ENCODE data around the gene KCNF1.

DNA sequence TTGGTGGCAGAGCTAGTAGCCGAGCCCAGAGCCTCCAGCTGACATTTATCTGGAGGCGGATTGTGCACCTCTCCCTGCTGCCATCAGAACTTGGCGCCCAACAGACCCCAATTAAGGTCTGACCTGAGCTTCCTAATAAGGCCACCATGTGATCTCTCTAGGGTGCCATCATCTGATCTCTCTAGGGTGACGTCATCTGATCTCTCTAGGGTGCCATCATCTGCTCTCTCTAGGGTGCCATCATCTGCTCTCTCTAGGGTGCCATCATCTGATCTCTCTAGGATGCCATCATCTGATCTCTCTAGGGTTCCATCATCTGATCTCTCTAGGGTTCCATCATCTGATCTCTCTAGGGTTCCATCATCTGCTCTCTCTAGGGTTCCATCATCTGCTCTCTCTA is 6.2 kb downstream of the KCNF1 start:
- TF ChIP-seq, protein P1, sequence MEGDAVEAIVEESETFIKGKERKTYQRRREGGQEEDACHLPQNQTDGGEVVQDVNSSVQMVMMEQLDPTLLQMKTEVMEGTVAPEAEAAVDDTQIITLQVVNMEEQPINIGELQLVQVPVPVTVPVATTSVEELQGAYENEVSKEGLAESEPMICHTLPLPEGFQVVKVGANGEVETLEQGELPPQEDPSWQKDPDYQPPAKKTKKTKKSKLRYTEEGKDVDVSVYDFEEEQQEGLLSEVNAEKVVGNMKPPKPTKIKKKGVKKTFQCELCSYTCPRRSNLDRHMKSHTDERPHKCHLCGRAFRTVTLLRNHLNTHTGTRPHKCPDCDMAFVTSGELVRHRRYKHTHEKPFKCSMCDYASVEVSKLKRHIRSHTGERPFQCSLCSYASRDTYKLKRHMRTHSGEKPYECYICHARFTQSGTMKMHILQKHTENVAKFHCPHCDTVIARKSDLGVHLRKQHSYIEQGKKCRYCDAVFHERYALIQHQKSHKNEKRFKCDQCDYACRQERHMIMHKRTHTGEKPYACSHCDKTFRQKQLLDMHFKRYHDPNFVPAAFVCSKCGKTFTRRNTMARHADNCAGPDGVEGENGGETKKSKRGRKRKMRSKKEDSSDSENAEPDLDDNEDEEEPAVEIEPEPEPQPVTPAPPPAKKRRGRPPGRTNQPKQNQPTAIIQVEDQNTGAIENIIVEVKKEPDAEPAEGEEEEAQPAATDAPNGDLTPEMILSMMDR (IDR thresholded peaks at IDR 0.05), result no peak
- no peak for TF ChIP-seq EZH2 (IDR thresholded peaks at IDR 0.05)
